Iris pigment epithelial cell (primary cell): Measurements from ENCODE around the gene ALDH1B1.

ENCODE experiments used
- DNase-seq: peaks from one replicate; pipeline ENCODE4 v3.0.0-alpha.2; 2011; ENCODE audit warnings: low read depth

The ALDH1B1 gene

GRCh38 chr9:38392235-38393127 lies at the start of gene ALDH1B1:
ALDH1B1 (plus strand) TSS chr9:38392702; CDS start chr9:38395749, 3,047 bp downstream.
- DNase-seq: peak; percentile 87

DNA sequence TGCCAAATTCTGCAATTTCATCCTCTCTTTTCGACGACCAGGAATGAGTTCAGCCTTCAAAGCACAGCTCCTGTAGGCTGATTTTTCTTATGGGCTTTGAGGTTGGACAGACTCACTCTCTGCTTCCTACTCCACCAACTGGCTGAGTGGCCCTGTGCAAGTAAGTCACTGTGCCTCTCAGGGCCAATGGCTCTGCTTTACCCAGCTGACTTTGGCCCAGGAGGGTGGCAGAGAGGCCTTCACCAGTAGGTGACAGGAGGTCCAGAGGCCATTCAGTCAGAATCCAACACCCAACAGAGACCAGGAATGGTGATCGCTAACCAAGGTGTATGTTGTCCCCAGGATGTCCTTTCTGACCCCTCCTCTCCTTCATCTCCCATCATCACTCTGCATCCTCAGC lies 49.5 kb upstream of the ALDH1B1 start:
- no peak for DNase-seq

GRCh38 chr9:38343552-38343951 lies 49.0 kb upstream of the ALDH1B1 start:
- no peak for DNase-seq

DNA sequence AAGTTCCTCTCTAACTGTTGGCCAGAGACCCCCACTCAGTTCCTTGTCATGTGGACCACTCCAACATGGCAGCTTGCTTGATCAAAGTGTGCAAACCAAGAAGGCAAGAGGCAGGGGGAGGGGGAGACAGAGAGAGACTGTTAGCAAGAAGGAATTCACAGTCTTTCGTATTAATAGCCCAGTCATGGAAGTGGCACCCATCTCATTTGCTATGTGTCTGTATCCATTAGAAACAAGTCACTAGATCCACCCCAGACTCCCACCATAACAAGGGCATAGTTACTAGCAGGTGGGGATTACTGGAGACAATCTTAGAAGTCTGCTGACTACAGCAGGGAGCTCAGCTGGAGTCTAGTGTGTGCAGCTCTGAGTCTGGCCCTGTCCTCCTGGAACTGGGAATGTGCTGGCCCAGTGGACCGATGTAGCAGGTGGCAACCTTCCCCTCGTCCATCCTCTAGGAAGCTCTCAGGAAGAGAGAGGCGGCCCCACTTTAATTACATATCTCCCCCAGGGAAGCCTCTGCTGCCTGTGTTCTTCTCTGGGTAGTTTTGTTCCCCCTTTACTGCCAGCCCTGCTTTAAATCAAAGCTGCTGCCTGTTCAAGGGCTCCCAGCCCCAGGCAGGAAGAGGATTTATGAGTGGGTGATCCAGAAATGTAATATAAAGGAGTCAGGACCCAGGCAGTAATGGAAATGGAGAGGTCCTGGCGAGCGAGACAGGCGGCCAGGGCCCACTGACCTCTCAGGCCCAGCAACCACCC lies 47.8 kb upstream of the ALDH1B1 start:
- no peak for DNase-seq

- no peak for DNase-seq
These were observed 46.4 kb upstream of the ALDH1B1 start for GRCh38 chr9:38345851-38346755.

GRCh38 chr9:38346811-38347210 lies 45.7 kb upstream of the ALDH1B1 start:
- DNase-seq: no peak

DNA sequence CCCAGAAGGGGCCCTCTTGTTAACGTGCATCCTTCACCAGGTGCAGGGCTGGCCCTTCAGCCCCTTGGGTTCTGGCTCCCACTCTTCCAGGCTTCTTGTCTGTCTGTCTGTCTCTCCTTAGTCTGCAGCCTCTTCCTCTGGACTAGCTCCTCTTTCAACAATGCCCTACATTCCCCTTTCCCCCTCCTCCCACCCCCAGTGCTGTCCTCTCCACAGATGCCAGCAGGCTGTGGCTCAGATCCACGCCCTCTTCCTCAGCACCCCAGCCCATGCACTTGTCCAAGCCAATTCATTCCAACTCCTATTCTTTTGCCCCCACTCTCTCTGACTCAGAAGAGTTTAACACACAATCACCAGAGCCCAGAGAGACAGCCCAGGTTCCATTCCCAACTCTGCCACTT lies 45.2 kb upstream of the ALDH1B1 start:
- no peak for DNase-seq

GRCh38 chr9:38347946-38348345 lies 44.6 kb upstream of the ALDH1B1 start:
- no peak for DNase-seq

DNA sequence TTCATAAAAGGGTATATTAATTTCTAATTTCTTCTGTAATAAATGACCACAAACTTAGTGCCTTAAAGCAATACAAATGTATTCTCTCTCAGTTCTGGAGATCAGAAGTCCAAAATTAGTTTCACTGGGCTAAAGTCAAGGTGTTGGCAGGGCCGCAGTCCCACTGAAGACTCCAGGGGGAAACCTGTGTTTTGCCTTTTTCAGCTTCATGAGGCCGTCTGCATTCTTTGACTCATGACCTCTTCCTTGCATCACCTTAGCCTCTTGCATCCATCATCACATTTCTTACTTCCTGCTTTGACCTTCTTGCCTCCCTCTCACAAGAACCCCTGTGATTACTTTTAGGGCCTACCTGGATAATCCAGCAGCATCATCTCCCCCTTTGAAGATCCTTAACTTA lies 42.0 kb upstream of the ALDH1B1 start:
- DNase-seq: no peak

- no peak for DNase-seq
These were observed 39.8 kb upstream of the ALDH1B1 start for GRCh38 chr9:38352530-38353328.

GRCh38 chr9:38355115-38355514 lies 37.4 kb upstream of the ALDH1B1 start:
- DNase-seq: no peak

DNA sequence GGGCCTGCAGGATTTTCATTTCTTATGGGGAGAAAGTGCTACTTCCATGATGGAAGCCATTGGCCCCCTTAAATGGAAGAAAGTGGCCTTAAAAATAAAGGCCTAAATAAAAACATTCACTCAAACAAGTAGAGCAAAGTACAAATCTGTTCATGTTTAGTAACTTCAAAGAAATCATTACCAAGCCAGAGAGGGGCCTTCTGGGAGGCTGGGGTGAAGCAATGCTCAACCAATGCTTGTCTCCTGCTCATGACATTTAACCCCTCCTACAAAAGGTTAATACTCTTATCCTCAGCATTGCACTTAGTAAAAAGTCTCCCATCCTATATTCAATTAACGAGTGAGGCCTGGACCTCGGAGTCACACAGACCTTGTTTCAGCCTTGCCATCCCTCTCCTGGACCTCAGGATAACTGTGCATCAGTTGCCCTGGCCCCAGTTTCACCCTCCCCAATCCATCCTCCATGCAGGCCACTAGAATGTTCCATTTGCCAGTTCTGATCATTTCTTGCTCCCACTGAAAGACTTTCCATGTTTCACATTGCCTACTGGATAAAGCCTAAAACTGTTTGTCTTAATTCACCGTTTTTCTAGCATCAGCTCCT lies 36.9 kb upstream of the ALDH1B1 start:
- no peak for DNase-seq

GRCh38 chr9:38356851-38357250 lies 35.7 kb upstream of the ALDH1B1 start:
- no peak for DNase-seq

GRCh38 chr9:38357350-38358114 lies 35.0 kb upstream of the ALDH1B1 start:
- DNase-seq: no peak

- no peak for DNase-seq
These were observed 33.9 kb upstream of the ALDH1B1 start for GRCh38 chr9:38358390-38359296.

DNA sequence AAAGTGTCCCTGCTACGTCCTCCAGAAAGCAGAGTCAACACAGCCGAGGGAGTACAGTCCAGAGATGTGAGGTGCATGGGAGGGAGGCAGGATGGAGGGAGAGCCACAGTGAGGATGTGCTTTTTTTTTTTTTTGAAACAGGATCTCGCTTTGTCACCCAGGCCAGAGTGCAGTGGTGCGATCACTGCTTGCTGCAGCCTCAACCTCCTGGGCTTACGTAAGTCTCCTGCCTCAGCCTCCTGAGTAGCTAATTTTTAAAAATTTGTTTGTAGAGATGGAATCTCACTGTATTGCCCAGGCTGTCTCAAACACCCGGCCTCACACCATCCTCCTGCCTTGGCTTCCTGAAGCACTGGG lies 33.2 kb upstream of the ALDH1B1 start:
- no peak for DNase-seq

GRCh38 chr9:38359689-38360385 lies 32.7 kb upstream of the ALDH1B1 start:
- no peak for DNase-seq

DNA sequence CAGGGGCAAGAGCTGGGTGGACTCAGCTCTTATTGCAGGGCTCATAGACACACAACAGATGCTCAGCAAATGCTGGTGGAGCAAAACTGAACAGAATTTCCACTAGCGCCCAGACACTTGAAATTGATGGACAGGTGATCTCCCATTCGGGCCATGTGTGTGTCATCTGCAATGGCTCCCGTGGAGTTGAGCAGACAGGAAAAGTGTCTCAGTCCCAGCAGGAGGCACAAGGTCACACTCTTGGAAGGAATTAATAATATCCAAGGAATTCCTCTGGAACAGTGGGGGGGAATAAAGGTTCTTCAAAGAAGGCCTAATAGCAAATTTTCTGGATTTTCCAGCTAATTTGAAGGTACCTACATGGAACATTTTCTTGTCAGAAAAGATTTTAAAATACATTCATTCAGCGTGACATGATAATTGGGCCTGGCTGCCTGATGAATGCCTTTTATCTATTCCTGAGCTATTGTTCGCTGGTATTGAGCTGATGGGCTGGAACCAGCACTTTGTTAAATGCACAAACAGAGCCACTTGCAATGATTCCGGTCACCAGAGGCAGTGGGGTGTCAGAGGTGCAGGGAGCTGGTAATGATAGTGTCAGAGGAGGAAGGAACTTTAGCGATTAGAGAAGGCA lies 31.5 kb upstream of the ALDH1B1 start:
- DNase-seq: no peak
